ENCODE measurements around the gene MOSPD3. TPM values are rescaled to one million over a fixed set of nuclear protein-coding genes. Genes with fewer than 3 reads are reported as not detected.

MOSPD3 gene
- total RNA-seq, 1 donor, result 11.4 TPM

- H3K4me3 ChIP-seq (ENCODE audit: low read depth, low read length), result no peak overlapping the region
- TF ChIP-seq, protein P1, sequence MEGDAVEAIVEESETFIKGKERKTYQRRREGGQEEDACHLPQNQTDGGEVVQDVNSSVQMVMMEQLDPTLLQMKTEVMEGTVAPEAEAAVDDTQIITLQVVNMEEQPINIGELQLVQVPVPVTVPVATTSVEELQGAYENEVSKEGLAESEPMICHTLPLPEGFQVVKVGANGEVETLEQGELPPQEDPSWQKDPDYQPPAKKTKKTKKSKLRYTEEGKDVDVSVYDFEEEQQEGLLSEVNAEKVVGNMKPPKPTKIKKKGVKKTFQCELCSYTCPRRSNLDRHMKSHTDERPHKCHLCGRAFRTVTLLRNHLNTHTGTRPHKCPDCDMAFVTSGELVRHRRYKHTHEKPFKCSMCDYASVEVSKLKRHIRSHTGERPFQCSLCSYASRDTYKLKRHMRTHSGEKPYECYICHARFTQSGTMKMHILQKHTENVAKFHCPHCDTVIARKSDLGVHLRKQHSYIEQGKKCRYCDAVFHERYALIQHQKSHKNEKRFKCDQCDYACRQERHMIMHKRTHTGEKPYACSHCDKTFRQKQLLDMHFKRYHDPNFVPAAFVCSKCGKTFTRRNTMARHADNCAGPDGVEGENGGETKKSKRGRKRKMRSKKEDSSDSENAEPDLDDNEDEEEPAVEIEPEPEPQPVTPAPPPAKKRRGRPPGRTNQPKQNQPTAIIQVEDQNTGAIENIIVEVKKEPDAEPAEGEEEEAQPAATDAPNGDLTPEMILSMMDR (IDR thresholded peaks at IDR 0.05; ENCODE audit: insufficient read depth, low read length), result no peak
- DNase-seq (ENCODE audit: low read depth), result no peak
Measured at GRCh38 chr7:100572281-100572948, 39.9 kb upstream of the MOSPD3 start.

DNA sequence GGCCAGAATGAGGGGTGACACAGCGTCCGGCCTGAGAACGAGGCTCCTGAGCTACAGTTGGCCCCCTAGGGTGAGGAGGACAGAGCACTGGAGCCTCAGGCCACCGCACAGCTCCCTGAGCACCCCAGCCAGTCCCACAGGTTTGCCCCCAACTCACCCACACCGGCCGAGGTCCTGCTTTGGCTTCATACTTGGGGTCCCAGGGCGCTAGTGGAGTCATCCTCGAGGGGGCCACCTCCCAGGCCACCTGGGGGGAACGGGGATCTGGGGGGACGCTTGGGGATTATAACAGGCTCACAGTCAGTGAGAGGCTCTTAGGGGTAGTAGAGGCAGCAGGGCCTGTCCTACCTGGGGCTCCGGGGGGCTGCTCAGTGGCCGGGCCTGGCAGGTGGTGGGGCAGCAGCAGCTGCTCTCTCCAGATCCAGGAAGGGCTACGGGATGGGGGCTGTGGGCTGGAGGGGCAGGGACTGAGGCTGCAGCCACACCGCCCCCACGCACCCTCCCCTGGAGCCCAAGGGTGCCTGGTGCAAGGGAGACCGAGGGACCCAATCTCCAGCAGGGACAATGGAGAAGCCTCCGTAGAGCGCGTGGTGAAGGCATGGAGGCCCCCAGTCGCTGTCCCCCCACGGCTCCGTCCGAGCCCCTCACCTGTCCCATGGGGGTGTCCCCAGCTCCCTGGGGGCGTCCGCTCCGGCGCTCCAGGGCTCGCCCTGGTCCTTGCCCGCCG lies 39.2 kb upstream of the MOSPD3 start:
- no peak overlapping the region for H3K4me3 ChIP-seq (ENCODE audit: low read depth, low read length)
- no peak for DNase-seq (ENCODE audit: low read depth)
- TF ChIP-seq, protein P1 (IDR thresholded peaks at IDR 0.05; ENCODE audit: insufficient read depth, low read length), result no peak

DNA sequence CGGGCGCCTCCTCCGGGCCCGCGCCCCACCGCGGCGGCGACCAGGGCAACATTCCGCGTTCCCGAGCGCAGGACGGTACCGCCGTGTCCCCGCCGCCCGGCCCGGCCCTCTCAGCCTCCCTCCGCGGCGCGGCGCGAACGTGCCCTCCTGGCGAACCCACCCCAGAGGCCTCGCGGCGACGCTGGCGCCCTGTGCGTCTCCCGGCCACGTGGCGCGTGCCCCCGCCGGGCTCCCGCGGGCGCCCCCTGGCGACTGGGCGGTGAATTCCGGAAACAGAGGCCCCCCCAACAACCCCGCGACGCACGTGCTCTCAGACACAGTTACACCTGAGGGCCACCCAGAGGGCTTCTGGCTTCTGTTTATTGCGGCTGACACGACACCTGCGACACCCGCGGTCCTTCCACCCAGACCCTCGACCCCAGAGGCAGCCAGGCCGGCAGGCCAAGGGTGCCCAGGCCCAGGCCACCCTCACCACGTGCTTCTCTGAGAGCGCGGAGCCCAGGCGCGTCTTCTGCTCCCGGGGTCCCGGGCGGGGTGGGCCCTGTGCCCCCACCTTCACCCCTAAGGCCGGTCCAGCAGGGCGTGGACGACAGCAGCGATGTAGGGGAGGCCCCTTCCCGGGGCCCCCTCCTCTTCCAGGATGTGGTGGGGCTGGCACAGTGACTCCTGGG lies 38.5 kb upstream of the MOSPD3 start, which contains the start of gene SAP25:
SAP25 (minus strand) TSS at position 210 of the 671 bp plus-strand sequence; CDS start at position 52, 158 bp downstream.
- no peak for DNase-seq (ENCODE audit: low read depth)
- TF ChIP-seq, protein P1 (IDR thresholded peaks at IDR 0.05; ENCODE audit: insufficient read depth, low read length), result no peak
- no peak within 1 kb of the TSS for H3K4me3 ChIP-seq (ENCODE audit: low read depth, low read length)

GRCh38 chr7:100574362-100575205 lies 37.8 kb upstream of the MOSPD3 start:
- H3K4me3 ChIP-seq (ENCODE audit: low read depth, low read length), result no peak overlapping the region
- DNase-seq (ENCODE audit: low read depth), result no peak
- TF ChIP-seq, protein P1 (IDR thresholded peaks at IDR 0.05; ENCODE audit: insufficient read depth, low read length), result no peak

- TF ChIP-seq, protein P1 (IDR thresholded peaks at IDR 0.05; ENCODE audit: insufficient read depth, low read length), result no peak
- H3K4me3 ChIP-seq (ENCODE audit: low read depth, low read length), result no peak overlapping the region
- DNase-seq (ENCODE audit: low read depth), result no peak
Measured at GRCh38 chr7:100575206-100575631, 37.1 kb upstream of the MOSPD3 start.

GRCh38 chr7:100575746-100576383 lies 36.5 kb upstream of the MOSPD3 start:
- TF ChIP-seq, protein P1 (IDR thresholded peaks at IDR 0.05; ENCODE audit: insufficient read depth, low read length), result no peak
- DNase-seq (ENCODE audit: low read depth), result no peak

More at GRCh38 chr7:100575746-100576383, 36.5 kb upstream of the MOSPD3 start:
- no peak overlapping the region for H3K4me3 ChIP-seq (ENCODE audit: low read depth, low read length)
